B cell (primary cell): Measurements from ENCODE around the gene IDH2. TPM values are rescaled to one million over a fixed set of nuclear protein-coding genes. Genes with fewer than 3 reads are reported as not detected.
"Not testable (repeated sequence)": the region's sequence is repeated elsewhere in the genome, so short reads cannot be mapped to it uniquely, and the experiment has no call there.

ENCODE experiments used
- ATAC-seq: fragments of 200-7000 bp; cut with Tn5 transposase; one replicate; pipeline ENCODE4 v1.10.0; 2021; ENCODE audit warnings: low read depth, mild to moderate bottlenecking, moderate number of reproducible peaks, moderate library complexity
- CTCF ChIA-PET: fragments of 350-600 bp; sonication (Branson Sonifier 250); formaldehyde crosslinking; loops from one replicate; lab custom pipeline; 2021; ENCODE audit warnings: antibody characterized with exemption, inconsistent platforms; lab: Charles Lee
- POLR2A ChIA-PET: fragments of 350-600 bp; sonication (Branson Sonifier 250); formaldehyde crosslinking; loops from one replicate; lab custom pipeline; 2021; ENCODE audit warnings: antibody characterized with exemption; lab: Charles Lee
- DNase-seq: peaks from one replicate; pipeline ENCODE4 v3.0.0; 2013
- H2AFZ ChIP-seq: 2 replicates; pipeline ENCODE4 v1.6.1; 2012; ENCODE audit warnings: mild to moderate bottlenecking, low read depth, low read length; ENCODE audit not compliant: insufficient read depth, poor library complexity, severe bottlenecking
- H3K27ac ChIP-seq, 2 donors: 1 replicate in 1 of 2; 2 replicates in 1 of 2; pipeline ENCODE4 v1.5.1; 2012 to 2013; ENCODE audit warnings: low read length in 2 of 2, mild to moderate bottlenecking in 2 of 2, moderate library complexity in 1 of 2
- H3K27me3 ChIP-seq, 4 experiments: fragments of 200-600 bp in 1 of 4; sonication (generic) in 1 of 4; replicated peaks in 1 of 4; 1 replicate in 2 of 4; 2 replicates in 2 of 4; pipeline versions ENCODE4 v1.6.1 to v1.7.0; 2013 to 2016; ENCODE audit warnings: low read length in 3 of 4, mild to moderate bottlenecking in 2 of 4, mixed read lengths in 1 of 4, moderate library complexity in 1 of 4; ENCODE audit not compliant: insufficient read depth in 4 of 4, control insufficient read depth in 3 of 4; ENCODE audit errors: control extremely low read depth in 1 of 4
- H3K36me3 ChIP-seq, 2 experiments: replicated peaks in 1 of 2; 1 replicate in 1 of 2; 2 replicates in 1 of 2; pipeline versions ENCODE4 v1.6.1 to v1.7.1; 2013; ENCODE audit warnings: low read length in 1 of 2; ENCODE audit not compliant: insufficient read depth in 2 of 2, control insufficient read depth in 1 of 2; ENCODE audit errors: control extremely low read depth in 1 of 2, extremely low read depth in 1 of 2
- H3K4me1 ChIP-seq, 2 donors: fragments of 200-600 bp in 1 of 2; sonication (generic) in 1 of 2; 1 replicate in 1 of 2; 2 replicates in 1 of 2; pipeline versions ENCODE4 v1.5.1 to v1.6.1; 2013 to 2017; ENCODE audit warnings: low read length in 2 of 2; ENCODE audit not compliant: control insufficient read depth in 2 of 2, insufficient read depth in 2 of 2
- H3K4me2 ChIP-seq: replicated peaks from 2 replicates; pipeline ENCODE3; 2012; ENCODE audit warnings: mild to moderate bottlenecking, low read depth, low read length; ENCODE audit not compliant: poor library complexity, severe bottlenecking
- H3K4me3 ChIP-seq, 5 experiments: fragments of 200-600 bp in 1 of 5; sonication (generic) in 1 of 5; 1 replicate in 3 of 5; 2 replicates in 2 of 5; pipeline versions ENCODE4 v1.5.1 to v1.7.0; 2011 to 2016; ENCODE audit warnings: low read length in 4 of 5, mild to moderate bottlenecking in 4 of 5, low read depth in 2 of 5, control low read depth in 1 of 5, moderate library complexity in 1 of 5; ENCODE audit not compliant: insufficient read depth in 1 of 5; ENCODE audit errors: control extremely low read depth in 1 of 5, extremely low read depth in 1 of 5
- H3K79me2 ChIP-seq: fragments of 200-600 bp; sonication (generic); one replicate; pipeline ENCODE4 v1.6.0; 2016; ENCODE audit warnings: low read length; ENCODE audit not compliant: control insufficient read depth, insufficient read depth
- H3K9ac ChIP-seq: fragments of 200-600 bp; sonication (generic); 2 replicates; pipeline ENCODE4 v1.6.1; 2017; ENCODE audit warnings: mild to moderate bottlenecking, low read length, moderate library complexity
- H3K9me3 ChIP-seq, 3 donors: one replicate each; pipeline versions ENCODE4 v1.6.1 to v1.7.1; 2013; ENCODE audit warnings: low read length in 2 of 3; ENCODE audit not compliant: control insufficient read depth in 2 of 3, insufficient read depth in 1 of 3; ENCODE audit errors: control extremely low read depth in 1 of 3
- H4K20me1 ChIP-seq: 2 replicates; pipeline ENCODE4 v1.6.0; 2012; ENCODE audit warnings: mild to moderate bottlenecking, low read length; ENCODE audit not compliant: insufficient read depth, control insufficient read depth, poor library complexity, severe bottlenecking
- H3K27ac Mint-ChIP-seq: one replicate; pipeline ENCODE4 v1.8.0; 2021; ENCODE audit warnings: mixed read lengths
- H3K27me3 Mint-ChIP-seq: one replicate; pipeline ENCODE4 v1.8.0; 2021; ENCODE audit warnings: mixed read lengths
- H3K4me1 Mint-ChIP-seq: one replicate; pipeline ENCODE4 v1.8.0; 2021; ENCODE audit warnings: mixed read lengths
- H3K4me3 Mint-ChIP-seq: one replicate; pipeline ENCODE4 v1.8.0; 2021; ENCODE audit warnings: mixed read lengths
- H3K9me3 Mint-ChIP-seq: one replicate; pipeline ENCODE4 v1.8.0; 2022; ENCODE audit warnings: mixed read lengths; ENCODE audit not compliant: insufficient read depth
- EZH2 ChIP-seq: IDR thresholded peaks from 2 replicates; pipeline ENCODE4 v1.6.1; 2012; ENCODE audit warnings: borderline replicate concordance, low read depth, mild to moderate bottlenecking, moderate library complexity, low read length; ENCODE audit not compliant: insufficient read depth, poor library complexity, severe bottlenecking
- WGBS: methylation state at CpG from one replicate; pipeline ENCODE4 v1.1.5; 2013; ENCODE audit warnings: missing lambda C conversion rate; ENCODE audit not compliant: insufficient coverage; 5-methylcytosine and 5-hydroxymethylcytosine counted together
- intact Hi-C: fragments of 100-400 bp; cut with micrococcal nuclease; formaldehyde crosslinking; loops from one replicate; pipeline ENCODE4 v1.10.0; 2022
- polyA plus RNA-seq: library from polyadenylated mRNA; depleted of rRNA; stranded (reverse); fragments of >200 nt; gene quantifications from 2 replicates; pipeline ENCODE4 v1.2.3, GENCODE V29; 2012
- total RNA-seq, 2 donors: library from RNA; stranded (reverse); fragments of 120-200 nt in 1 of 2; gene quantifications; 1 replicate in 1 of 2; 2 replicates in 1 of 2; pipeline versions ENCODE4 v1.2.3 to v1.2.4, GENCODE V29; 2013 to 2022
- TF ChIP-seq, protein P1 (sequence below): fragments of 200-600 bp; IDR thresholded peaks from one replicate; pipeline ENCODE4 v1.8.0; 2022; ENCODE audit warnings: antibody characterized with exemption, mild to moderate bottlenecking

IDH2 gene
- total and polyA plus RNA-seq, 2 donors (not counting 1 experiment from before 2014, with no cell fraction given), result 30.7 to 35.8 TPM

DNA sequence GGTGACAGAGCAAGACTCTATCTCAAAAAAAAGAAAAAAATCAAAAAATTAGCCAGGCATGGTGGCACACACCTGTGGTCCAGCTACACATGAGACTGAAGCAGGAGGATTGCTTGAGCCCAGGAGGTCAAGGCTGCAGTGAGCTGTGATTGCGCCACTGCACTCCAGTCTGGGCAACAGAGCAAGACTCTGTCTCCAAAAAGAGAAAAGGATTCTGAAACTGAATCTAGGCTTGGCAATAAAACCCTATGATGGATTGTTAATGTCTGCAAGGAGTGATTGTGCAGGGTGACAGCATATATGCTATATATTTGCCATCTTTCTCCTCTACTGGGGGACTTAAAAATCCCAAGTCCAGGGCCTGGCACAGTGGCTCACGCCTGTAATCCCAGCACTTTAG is 31.6 kb downstream of the IDH2 start:
- not testable (repeated sequence) for ATAC-seq, H3K4me3 ChIP-seq, H3K27ac ChIP-seq, H2AFZ ChIP-seq, H3K4me2 ChIP-seq, H3K4me1 Mint-ChIP-seq, H3K27me3 ChIP-seq, H3K9ac ChIP-seq, H3K9me3 ChIP-seq, H3K27me3 Mint-ChIP-seq, H4K20me1 ChIP-seq, H3K27ac Mint-ChIP-seq, DNase-seq, H3K4me3 Mint-ChIP-seq, H3K9me3 Mint-ChIP-seq, H3K4me1 ChIP-seq
- ChIA-PET POLR2A (interaction anchor here (0.7 kb wide), 1 partner anchor 158 kb away, joined by 3 read pairs; the partner anchor contains the start of gene ARPIN), CTCF (interaction anchor here (0.7 to 5.1 kb wide), 37 partner anchors 10 to 1105 kb away, joined by 3 to 96 read pairs (median 7); partner anchors contain the start of genes AP3S2 and ZNF710)
- 96% methylated on average over 2 of the region's 2 CpGs for WGBS
- H3K79me2 ChIP-seq, result peaks cover 51% of the 10 kb centered on the region
- peaks cover 0 to 35% of the 10 kb centered on the region in 2 experiments for H3K36me3 ChIP-seq
- intact Hi-C loops, result loop anchor here (1.0 to 2.0 kb wide), 8 partner anchors 11 to 330 kb away; partner anchors contain the start of gene ZNF710

DNA sequence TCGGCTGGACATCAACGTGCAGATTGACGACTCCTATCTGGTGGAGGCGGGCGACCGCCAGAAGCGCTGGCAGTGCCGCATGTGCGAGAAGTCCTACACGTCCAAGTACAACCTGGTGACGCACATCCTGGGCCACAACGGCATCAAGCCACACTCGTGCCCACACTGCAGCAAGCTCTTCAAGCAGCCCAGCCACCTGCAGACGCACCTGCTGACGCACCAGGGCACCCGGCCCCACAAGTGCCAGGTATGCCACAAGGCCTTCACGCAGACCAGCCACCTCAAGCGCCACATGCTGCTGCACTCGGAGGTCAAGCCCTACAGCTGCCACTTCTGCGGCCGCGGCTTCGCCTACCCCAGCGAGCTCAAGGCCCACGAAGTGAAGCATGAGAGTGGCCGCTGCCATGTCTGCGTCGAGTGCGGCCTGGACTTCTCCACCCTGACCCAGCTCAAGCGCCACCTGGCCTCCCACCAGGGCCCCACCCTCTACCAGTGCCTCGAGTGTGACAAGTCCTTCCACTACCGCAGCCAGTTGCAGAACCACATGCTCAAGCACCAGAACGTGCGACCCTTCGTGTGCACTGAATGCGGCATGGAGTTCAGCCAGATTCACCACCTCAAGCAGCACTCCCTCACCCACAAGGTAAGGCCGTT is 34.2 kb downstream of the IDH2 start:
- Histone ChIP-seq H3K9me3 (no peaks in the 10 kb centered on the region), H3K36me3 (peaks cover 0 to 16% of the 10 kb centered on the region in 2 experiments), H3K79me2 (peaks cover 57% of the 10 kb centered on the region), H2AFZ (no peak overlapping the region), H4K20me1 (peaks cover 8% of the 10 kb centered on the region), H3K4me3 (no peak overlapping the region), H3K27ac (no peak overlapping the region), H3K27me3 (no peaks in the 10 kb centered on the region), H3K9ac (no peak overlapping the region), H3K4me2 (no peak overlapping the region), H3K4me1 (peaks cover 27 to 35% of the 10 kb centered on the region in 2 donors)
- POLR2A ChIA-PET, result no interaction called here
- peaks cover 30% of the 10 kb centered on the region for H3K4me1 Mint-ChIP-seq
- no peaks in the 10 kb centered on the region for H3K27me3 Mint-ChIP-seq
- H3K9me3 Mint-ChIP-seq, result no peaks in the 10 kb centered on the region
- H3K4me3 Mint-ChIP-seq, result no peak overlapping the region
- intact Hi-C loops, result no loop called here
- 94% methylated on average over 37 of the region's 37 CpGs for WGBS
- CTCF ChIA-PET, result no interaction called here
- H3K27ac Mint-ChIP-seq, result no peak overlapping the region
- DNase-seq, result no peak
- no peak for TF ChIP-seq EZH2
- TF ChIP-seq, protein P1, sequence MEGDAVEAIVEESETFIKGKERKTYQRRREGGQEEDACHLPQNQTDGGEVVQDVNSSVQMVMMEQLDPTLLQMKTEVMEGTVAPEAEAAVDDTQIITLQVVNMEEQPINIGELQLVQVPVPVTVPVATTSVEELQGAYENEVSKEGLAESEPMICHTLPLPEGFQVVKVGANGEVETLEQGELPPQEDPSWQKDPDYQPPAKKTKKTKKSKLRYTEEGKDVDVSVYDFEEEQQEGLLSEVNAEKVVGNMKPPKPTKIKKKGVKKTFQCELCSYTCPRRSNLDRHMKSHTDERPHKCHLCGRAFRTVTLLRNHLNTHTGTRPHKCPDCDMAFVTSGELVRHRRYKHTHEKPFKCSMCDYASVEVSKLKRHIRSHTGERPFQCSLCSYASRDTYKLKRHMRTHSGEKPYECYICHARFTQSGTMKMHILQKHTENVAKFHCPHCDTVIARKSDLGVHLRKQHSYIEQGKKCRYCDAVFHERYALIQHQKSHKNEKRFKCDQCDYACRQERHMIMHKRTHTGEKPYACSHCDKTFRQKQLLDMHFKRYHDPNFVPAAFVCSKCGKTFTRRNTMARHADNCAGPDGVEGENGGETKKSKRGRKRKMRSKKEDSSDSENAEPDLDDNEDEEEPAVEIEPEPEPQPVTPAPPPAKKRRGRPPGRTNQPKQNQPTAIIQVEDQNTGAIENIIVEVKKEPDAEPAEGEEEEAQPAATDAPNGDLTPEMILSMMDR, result no peak
- ATAC-seq, result no peak
